Activated T-helper 1 cell treated with anti-CD3 and anti-CD28 coated beads, Interleukin-12 subunit alpha, Interleukin-12 subunit beta, Interleukin-2, Interleukin-4 antibody, amounts not matched to agents 30 ng/mL and 10 ng/mL and 1 ng/mL, durations not matched to agents 14 hours and 24 hours and 36 hours (primary cell): ENCODE data around the gene HMGXB3. TPM values are rescaled to one million over a fixed set of nuclear protein-coding genes. Genes with fewer than 3 reads are reported as not detected.

ENCODE experiments used
- DNase-seq: peaks from one replicate; pipeline ENCODE4 v3.0.0; 2021; ENCODE audit warnings: low spot score
- H3K27ac Mint-ChIP-seq: one replicate; pipeline ENCODE4 v1.8.0; 2021; ENCODE audit warnings: mild to moderate bottlenecking, mixed read lengths
- H3K27me3 Mint-ChIP-seq: one replicate; pipeline ENCODE4 v1.8.0; 2022; ENCODE audit warnings: mild to moderate bottlenecking, moderate library complexity, mixed read lengths; ENCODE audit not compliant: insufficient read depth
- H3K36me3 Mint-ChIP-seq: one replicate; pipeline ENCODE4 v1.8.0; 2021; ENCODE audit warnings: low read depth, mixed read lengths
- H3K4me1 Mint-ChIP-seq: one replicate; pipeline ENCODE4 v1.8.0; 2021; ENCODE audit warnings: low read depth, mixed read lengths
- H3K4me3 Mint-ChIP-seq: one replicate; pipeline ENCODE4 v1.8.0; 2021; ENCODE audit warnings: mild to moderate bottlenecking, moderate library complexity, mixed read lengths
- H3K9me3 Mint-ChIP-seq: one replicate; pipeline ENCODE4 v1.8.0; 2021; ENCODE audit warnings: mixed read lengths
- intact Hi-C: fragments of 100-400 bp; cut with micrococcal nuclease; formaldehyde crosslinking; loops from one replicate; pipeline ENCODE4 v1.15.1; 2024
- total RNA-seq: library from RNA; stranded (reverse); gene quantifications from 2 replicates; pipeline ENCODE4 v1.2.3, GENCODE V29; 2022

Gene HMGXB3
- total RNA-seq, 1 donor from 2014 or later, result 49.1 TPM

GRCh38 chr5:149996205-149996890, 4.2 kb upstream of the HMGXB3 start:
- H3K4me1 Mint-ChIP-seq, result peaks cover 17% of the 10 kb centered on the region
- no peaks in the 10 kb centered on the region for H3K27me3 Mint-ChIP-seq
- no peak overlapping the region for H3K27ac Mint-ChIP-seq
- intact Hi-C loops, result no loop called here
- DNase-seq, result no peak
- H3K4me3 Mint-ChIP-seq, result no peak overlapping the region
- H3K9me3 Mint-ChIP-seq, result no peaks in the 10 kb centered on the region
- H3K36me3 Mint-ChIP-seq, result peaks cover 7% of the 10 kb centered on the region

GRCh38 chr5:149998281-149998680, 2.3 kb upstream of the HMGXB3 start:
- peaks cover 37% of the 10 kb centered on the region for H3K4me1 Mint-ChIP-seq
- no peaks in the 10 kb centered on the region for H3K27me3 Mint-ChIP-seq
- H3K27ac Mint-ChIP-seq, result no peak overlapping the region
- no peaks in the 10 kb centered on the region for H3K9me3 Mint-ChIP-seq
- DNase-seq, result no peak
- peaks cover 14% of the 10 kb centered on the region for H3K36me3 Mint-ChIP-seq
- no peak overlapping the region for H3K4me3 Mint-ChIP-seq
- intact Hi-C loops, result no loop called here

GRCh38 chr5:149999359-149999758, 1.2 kb upstream of the HMGXB3 start:
- Mint-ChIP-seq H3K4me1 (peaks cover 46% of the 10 kb centered on the region), H3K9me3 (no peaks in the 10 kb centered on the region), H3K36me3 (peaks cover 18% of the 10 kb centered on the region), H3K27ac (peak overlapping the region; percentile 84), H3K4me3 (peak overlapping the region; percentile 99), H3K27me3 (no peaks in the 10 kb centered on the region)
- intact Hi-C loops, result no loop called here
- no peak for DNase-seq

- Mint-ChIP-seq H3K27me3 (no peaks in the 10 kb centered on the region), H3K36me3 (peaks cover 22% of the 10 kb centered on the region), H3K4me3 (peak overlapping the region; percentile 99), H3K4me1 (peaks cover 52% of the 10 kb centered on the region), H3K9me3 (no peaks in the 10 kb centered on the region), H3K27ac (peak overlapping the region; percentile 84)
- no peak for DNase-seq
- intact Hi-C loops, result loop anchor here (1.0 to 5.0 kb wide), 9 partner anchors 40 to 1772 kb away; partner anchors contain the start of genes ARHGEF37, CD74, G3BP1 and GRPEL2
Measured at GRCh38 chr5:149999866-150000255, 678 bp upstream of the HMGXB3 start.

GRCh38 chr5:150000990-150001659, 586 bp downstream of the HMGXB3 start:
- H3K27ac Mint-ChIP-seq, result peak overlapping the region; percentile 98
- peak overlapping the region; percentile 99 for H3K4me3 Mint-ChIP-seq
- intact Hi-C loops, result loop anchor here (1.0 to 5.0 kb wide), 10 partner anchors 41 to 1771 kb away; partner anchors contain the start of genes ARHGEF37, CD74, CSNK1A1 and G3BP1
- DNase-seq, result peak; percentile 34
- peaks cover 24% of the 10 kb centered on the region for H3K36me3 Mint-ChIP-seq
- H3K9me3 Mint-ChIP-seq, result no peaks in the 10 kb centered on the region
- no peaks in the 10 kb centered on the region for H3K27me3 Mint-ChIP-seq
- H3K4me1 Mint-ChIP-seq, result peaks cover 53% of the 10 kb centered on the region

- peak overlapping the region; percentile 98 for H3K27ac Mint-ChIP-seq
- no peaks in the 10 kb centered on the region for H3K27me3 Mint-ChIP-seq
- intact Hi-C loops, result loop anchor here (1.0 to 5.0 kb wide), 9 partner anchors 27 to 1770 kb away; partner anchors contain the start of genes ARHGEF37, CD74, CSNK1A1 and G3BP1
- H3K4me3 Mint-ChIP-seq, result peak overlapping the region; percentile 99
- no peaks in the 10 kb centered on the region for H3K9me3 Mint-ChIP-seq
- DNase-seq, result peak; percentile 65
- H3K4me1 Mint-ChIP-seq, result peaks cover 59% of the 10 kb centered on the region
- H3K36me3 Mint-ChIP-seq, result peaks cover 30% of the 10 kb centered on the region
Measured at GRCh38 chr5:150001660-150002486, 1.3 kb downstream of the HMGXB3 start.

- no peak overlapping the region for H3K4me3 Mint-ChIP-seq
- H3K27ac Mint-ChIP-seq, result no peak overlapping the region
- H3K27me3 Mint-ChIP-seq, result no peaks in the 10 kb centered on the region
- intact Hi-C loops, result no loop called here
- no peaks in the 10 kb centered on the region for H3K9me3 Mint-ChIP-seq
- peaks cover 56% of the 10 kb centered on the region for H3K36me3 Mint-ChIP-seq
- no peak for DNase-seq
- H3K4me1 Mint-ChIP-seq, result peaks cover 70% of the 10 kb centered on the region
Measured at GRCh38 chr5:150006318-150006717, 5.8 kb downstream of the HMGXB3 start.

- Mint-ChIP-seq H3K9me3 (no peaks in the 10 kb centered on the region), H3K36me3 (peaks cover 54% of the 10 kb centered on the region), H3K27me3 (no peaks in the 10 kb centered on the region), H3K4me3 (no peak overlapping the region), H3K4me1 (peaks cover 63% of the 10 kb centered on the region), H3K27ac (no peak overlapping the region)
- intact Hi-C loops, result no loop called here
- DNase-seq, result no peak
Measured at GRCh38 chr5:150007050-150007449, 6.5 kb downstream of the HMGXB3 start.

GRCh38 chr5:150009671-150010387, 9.3 kb downstream of the HMGXB3 start:
- H3K4me3 Mint-ChIP-seq, result no peak overlapping the region
- H3K9me3 Mint-ChIP-seq, result no peaks in the 10 kb centered on the region
- H3K27me3 Mint-ChIP-seq, result no peaks in the 10 kb centered on the region
- intact Hi-C loops, result no loop called here
- H3K4me1 Mint-ChIP-seq, result peaks cover 36% of the 10 kb centered on the region
- DNase-seq, result no peak
- peaks cover 70% of the 10 kb centered on the region for H3K36me3 Mint-ChIP-seq
- H3K27ac Mint-ChIP-seq, result no peak overlapping the region

- Mint-ChIP-seq H3K4me1 (peaks cover 13% of the 10 kb centered on the region), H3K27ac (no peak overlapping the region), H3K9me3 (peaks cover 10% of the 10 kb centered on the region), H3K4me3 (no peak overlapping the region), H3K27me3 (no peaks in the 10 kb centered on the region), H3K36me3 (peaks cover 83% of the 10 kb centered on the region)
- DNase-seq, result no peak
- intact Hi-C loops, result no loop called here
Measured at GRCh38 chr5:150013931-150014330, 13.4 kb downstream of the HMGXB3 start.

GRCh38 chr5:150014456-150014855, 13.9 kb downstream of the HMGXB3 start:
- Mint-ChIP-seq H3K9me3 (peaks cover 10% of the 10 kb centered on the region), H3K36me3 (peaks cover 87% of the 10 kb centered on the region), H3K27ac (no peak overlapping the region), H3K4me1 (peaks cover 8% of the 10 kb centered on the region), H3K27me3 (no peaks in the 10 kb centered on the region), H3K4me3 (no peak overlapping the region)
- intact Hi-C loops, result no loop called here
- DNase-seq, result no peak

- Mint-ChIP-seq H3K9me3 (peaks cover 10% of the 10 kb centered on the region), H3K4me1 (peaks cover 12% of the 10 kb centered on the region), H3K4me3 (no peak overlapping the region), H3K27me3 (no peaks in the 10 kb centered on the region), H3K36me3 (peaks cover 87% of the 10 kb centered on the region), H3K27ac (no peak overlapping the region)
- intact Hi-C loops, result no loop called here
- no peak for DNase-seq
Measured at GRCh38 chr5:150015415-150015814, 14.9 kb downstream of the HMGXB3 start.
